ENCODE data around the gene CCDC92B. TPM values are rescaled to one million over a fixed set of nuclear protein-coding genes. Genes with fewer than 3 reads are reported as not detected.
A peak's percentile ranks its signal among the peaks of the same experiment; 100 is the strongest.

The CCDC92B gene
- total and polyA plus RNA-seq, 2 of the 13 experiments (the other 11 are each of a cell fraction or from before 2014, with no cell fraction given), result not detected

- TF ChIP-seq YY1 (IDR thresholded peaks at IDR 0.05; ENCODE audit: insufficient read depth, insufficient replicate concordance, low read depth, low read length) (peak; percentile 90), ATF4 (CRISPR knock-in tag; IDR thresholded peaks at IDR 0.05) (no peak), AKAP8 (CRISPR knock-in tag; IDR thresholded peaks at IDR 0.05) (no peak), TEAD3 (CRISPR knock-in tag; optimal IDR thresholded peaks at IDR 0.05; ENCODE audit: borderline replicate concordance) (peak; percentile 30), RFX3 (CRISPR knock-in tag; IDR thresholded peaks at IDR 0.05) (0 out of 2 replicates have a peak, but pooled peaks have one; percentile 16), POLR2A (IDR thresholded peaks at IDR 0.05; ENCODE audit: insufficient read depth in 1 of 2, low read depth in 2 of 2, low read length in 2 of 2) (no peak), FOXK1 (CRISPR knock-in tag; IDR thresholded peaks at IDR 0.05; ENCODE audit: borderline replicate concordance, low read depth) (peak; percentile 34; the same call in 1 of the 2 replicates), ZFP90 (CRISPR knock-in tag; IDR thresholded peaks at IDR 0.05; ENCODE audit: borderline replicate concordance) (no peak), ZNF101 (CRISPR knock-in tag; IDR thresholded peaks at IDR 0.05; ENCODE audit: borderline replicate concordance, low read depth) (no peak), GFI1 (CRISPR knock-in tag; IDR thresholded peaks at IDR 0.05; ENCODE audit: borderline replicate concordance) (no peak), TFDP1 (CRISPR knock-in tag; IDR thresholded peaks at IDR 0.05; ENCODE audit: borderline replicate concordance) (peak; percentile 29; the same call in 1 of the 2 replicates), SMC3 (IDR thresholded peaks at IDR 0.05; ENCODE audit: low read length) (peak; percentile 25; the same call in 1 of the 2 replicates), GABPB1 (CRISPR knock-in tag; IDR thresholded peaks at IDR 0.05) (peak; percentile 64), ZNF260 (CRISPR knock-in tag; IDR thresholded peaks at IDR 0.05; ENCODE audit: borderline replicate concordance, low read depth) (no peak), POGK (CRISPR knock-in tag; conservative IDR thresholded peaks at IDR 0.05) (0 out of 2 replicates have a peak, but pooled peaks have one; percentile 40), ZNF746 (CRISPR knock-in tag; IDR thresholded peaks at IDR 0.05) (0 out of 2 replicates have a peak, but pooled peaks have one; percentile 30), RELA (CRISPR knock-in tag; IDR thresholded peaks at IDR 0.05) (no peak), ZSCAN5A (CRISPR knock-in tag; IDR thresholded peaks at IDR 0.05; ENCODE audit: borderline replicate concordance) (no peak), GABPA (IDR thresholded peaks at IDR 0.05; ENCODE audit: low read depth, low read length) (no peak), GABPA (CRISPR knock-in tag; IDR thresholded peaks at IDR 0.05; ENCODE audit: low read depth) (0 out of 2 replicates have a peak, but pooled peaks have one; percentile 14), STAG1 (CRISPR knock-in tag; IDR thresholded peaks at IDR 0.05) (peak; percentile 66)
- TF ChIP-seq, protein P1, sequence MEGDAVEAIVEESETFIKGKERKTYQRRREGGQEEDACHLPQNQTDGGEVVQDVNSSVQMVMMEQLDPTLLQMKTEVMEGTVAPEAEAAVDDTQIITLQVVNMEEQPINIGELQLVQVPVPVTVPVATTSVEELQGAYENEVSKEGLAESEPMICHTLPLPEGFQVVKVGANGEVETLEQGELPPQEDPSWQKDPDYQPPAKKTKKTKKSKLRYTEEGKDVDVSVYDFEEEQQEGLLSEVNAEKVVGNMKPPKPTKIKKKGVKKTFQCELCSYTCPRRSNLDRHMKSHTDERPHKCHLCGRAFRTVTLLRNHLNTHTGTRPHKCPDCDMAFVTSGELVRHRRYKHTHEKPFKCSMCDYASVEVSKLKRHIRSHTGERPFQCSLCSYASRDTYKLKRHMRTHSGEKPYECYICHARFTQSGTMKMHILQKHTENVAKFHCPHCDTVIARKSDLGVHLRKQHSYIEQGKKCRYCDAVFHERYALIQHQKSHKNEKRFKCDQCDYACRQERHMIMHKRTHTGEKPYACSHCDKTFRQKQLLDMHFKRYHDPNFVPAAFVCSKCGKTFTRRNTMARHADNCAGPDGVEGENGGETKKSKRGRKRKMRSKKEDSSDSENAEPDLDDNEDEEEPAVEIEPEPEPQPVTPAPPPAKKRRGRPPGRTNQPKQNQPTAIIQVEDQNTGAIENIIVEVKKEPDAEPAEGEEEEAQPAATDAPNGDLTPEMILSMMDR (CRISPR knock-in tag; IDR thresholded peaks at IDR 0.05), result peak; percentile 95
Observed at GRCh38 chr17:2786176-2786881, 36.9 kb upstream of the CCDC92B start (continued).
